GM19239 (cell line): ENCODE measurements around the gene PRORP.
"Not testable (repeated sequence)": the region's sequence is repeated elsewhere in the genome, so short reads cannot be mapped to it uniquely, and the experiment has no call there.

Source experiments
- DNase-seq: peaks from one replicate; pipeline ENCODE4 v3.0.0; 2011; ENCODE audit warnings: low spot score; ENCODE audit not compliant: insufficient read length
- FAIRE-seq: peaks from 2 replicates; lab custom pipeline; 2011; peaks lifted over from hg19 to GRCh38; lab: Jason Lieb, UNC

PRORP gene

DNA sequence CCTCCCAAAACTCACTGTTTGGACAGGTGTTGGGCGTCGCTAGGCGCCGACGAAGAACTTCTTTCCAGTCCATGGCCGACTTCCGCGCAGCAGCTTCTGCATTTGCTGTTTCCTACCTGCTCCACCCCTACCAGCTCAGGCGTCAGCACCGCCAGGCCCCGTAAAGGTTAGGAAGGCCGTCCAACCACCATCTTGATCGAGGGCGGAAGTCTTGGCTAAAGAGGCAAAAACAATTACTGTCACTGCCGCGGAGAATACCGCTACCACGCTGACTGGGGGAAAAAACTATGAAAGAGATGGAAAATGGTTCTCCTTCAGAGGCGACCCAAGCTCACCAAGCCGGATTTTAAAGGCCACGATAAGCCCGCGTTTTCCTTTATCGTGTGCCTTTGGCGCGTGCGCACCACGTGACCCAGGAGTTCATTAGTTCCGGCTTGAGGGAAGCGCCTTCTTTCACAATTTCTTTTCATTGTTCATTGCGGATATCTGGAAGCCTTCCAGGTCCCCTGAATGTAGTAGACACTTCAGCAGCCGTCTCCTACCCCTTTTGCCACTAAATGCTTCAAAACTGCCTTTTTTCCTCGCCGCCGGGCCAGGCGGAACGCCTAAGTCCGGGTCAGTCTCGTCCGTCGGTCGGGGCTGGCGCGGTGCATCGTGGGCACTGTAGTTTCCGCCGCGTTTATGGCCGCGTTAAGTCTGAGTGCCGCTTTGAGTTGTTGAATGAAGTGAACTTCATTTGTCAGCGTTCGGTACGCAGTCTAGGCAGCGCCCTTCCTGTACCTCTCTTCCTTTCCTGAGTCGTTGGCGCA lies at the start of gene PRORP, which contains the start of gene PPP2R3C:
Gene PRORP, plus strand, starts transcription at position 666 of the 809 bp plus-strand sequence. CDS start 694 bp downstream, outside the sequence.
Gene PPP2R3C, minus strand, starts transcription at position 104 of the 809 bp plus-strand sequence. Its CDS starts 31 bp downstream, at position 73.
- peak; percentile 96 for FAIRE-seq
- peak; percentile 72 for DNase-seq

GRCh38 chr14:35073486-35073885 lies 48.9 kb upstream of the PRORP start:
- DNase-seq (no peak), FAIRE-seq (no peak)

GRCh38 chr14:35078082-35078481 lies 44.3 kb upstream of the PRORP start:
- DNase-seq (no peak), FAIRE-seq (no peak)

- DNase-seq = no peak
- no peak for FAIRE-seq
These were observed 42.6 kb upstream of the PRORP start for GRCh38 chr14:35079742-35080141.

DNA sequence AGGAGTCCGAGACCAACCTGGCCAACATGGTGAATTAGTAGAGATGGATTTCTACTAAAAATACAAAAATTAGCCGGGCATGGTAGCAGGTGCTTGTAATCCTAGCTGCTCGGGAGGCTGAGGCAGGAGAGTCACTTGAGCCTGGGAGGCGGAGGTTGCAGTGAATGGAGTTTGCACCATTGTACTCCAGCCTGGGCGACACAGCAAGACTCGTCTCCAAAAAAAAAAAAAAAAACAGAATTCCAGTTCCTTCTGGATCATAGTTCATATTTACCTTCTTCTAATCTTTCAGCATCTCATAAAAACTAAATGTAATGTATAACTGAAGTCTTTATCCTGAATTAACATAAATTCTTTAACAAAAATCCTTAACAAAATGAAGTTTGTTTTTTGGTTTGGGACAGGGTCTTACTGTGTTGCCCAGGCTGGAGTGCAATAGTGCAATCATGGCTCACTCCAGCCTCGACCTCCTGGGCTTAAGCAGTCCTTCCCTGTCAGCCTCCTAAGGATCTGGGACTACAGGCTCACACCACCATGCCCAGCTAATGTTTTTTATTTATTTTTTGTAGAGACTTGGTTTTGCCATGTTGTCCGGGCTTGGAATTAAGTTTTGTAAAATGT lies 38.7 kb upstream of the PRORP start:
- DNase-seq (no peak), FAIRE-seq (no peak)

DNA sequence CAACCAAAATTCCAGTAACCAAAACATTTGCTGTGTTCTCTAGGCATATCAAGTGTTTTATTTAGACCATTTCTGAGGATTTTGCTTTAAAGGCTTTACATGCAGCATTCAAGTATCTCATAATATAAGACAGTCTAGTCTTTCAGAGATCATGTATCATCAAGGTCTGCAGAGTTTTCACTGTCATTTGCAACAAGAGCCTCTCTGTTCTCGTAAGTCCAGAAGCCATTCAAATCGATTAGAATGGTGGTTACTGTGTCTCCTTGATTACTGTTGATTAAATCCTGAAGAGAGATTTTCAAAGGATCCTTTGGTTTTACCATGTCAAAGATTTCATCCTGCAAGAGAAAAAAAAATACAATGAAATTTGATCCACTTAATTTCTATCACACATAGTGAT lies 36.9 kb upstream of the PRORP start:
- DNase-seq (no peak), FAIRE-seq (no peak)

- DNase-seq = no peak
- no peak for FAIRE-seq
These were observed 33.8 kb upstream of the PRORP start for GRCh38 chr14:35088514-35088913.

DNA sequence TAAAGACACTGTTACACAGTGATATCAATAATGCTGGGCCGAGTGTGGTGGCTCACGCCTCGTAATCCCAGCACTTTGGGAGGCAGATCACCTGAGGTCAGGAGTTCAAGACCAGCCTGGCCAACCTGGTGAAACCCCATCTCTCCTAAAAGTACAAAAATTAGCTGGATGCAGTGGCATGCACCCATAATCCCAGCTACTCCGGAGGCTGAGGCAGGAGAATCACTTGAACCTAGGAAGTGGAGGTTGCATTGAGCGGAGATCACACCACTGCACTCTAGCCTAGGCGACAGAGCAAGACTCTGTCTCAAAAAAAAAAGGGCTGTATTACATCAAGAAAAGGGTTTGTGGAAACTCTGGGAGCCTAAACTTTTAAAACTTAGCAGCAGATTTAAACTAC lies 27.7 kb upstream of the PRORP start:
- not testable (repeated sequence) for FAIRE-seq, DNase-seq

- no peak for DNase-seq
- no peak for FAIRE-seq
These were observed 14.5 kb upstream of the PRORP start for GRCh38 chr14:35107866-35108265.

GRCh38 chr14:35112641-35113040 lies 9.7 kb upstream of the PRORP start:
- no peak for DNase-seq
- FAIRE-seq = no peak

DNA sequence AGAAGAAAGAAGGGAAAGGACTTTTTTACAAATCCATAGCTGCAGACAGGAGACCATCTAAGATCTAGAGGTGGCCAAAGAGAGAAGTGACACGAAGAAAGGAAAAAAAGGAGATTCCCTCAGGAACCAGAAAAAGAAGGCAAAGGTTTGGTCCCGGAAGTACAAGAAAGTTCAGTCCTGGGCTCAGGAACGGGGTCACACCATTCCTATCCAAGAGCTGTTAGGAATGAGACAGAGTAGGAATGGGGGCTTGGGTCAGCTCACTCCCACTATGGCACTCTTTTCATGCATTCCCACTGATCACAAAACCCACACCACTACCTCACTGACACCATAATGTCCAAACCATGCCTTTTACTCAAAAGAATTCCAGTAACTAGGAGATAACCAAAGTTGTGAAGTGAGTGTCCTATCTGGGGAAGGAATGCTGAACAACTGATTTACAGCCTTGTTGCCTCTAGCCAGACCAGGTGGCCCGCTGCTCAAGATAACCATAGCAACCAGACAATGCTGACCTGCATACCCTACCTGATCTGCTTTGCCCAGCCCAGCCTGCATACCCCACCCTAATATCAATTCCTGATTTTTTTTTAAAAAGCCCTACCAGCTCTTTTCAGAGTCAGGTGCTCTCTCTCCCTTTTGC lies 8.9 kb upstream of the PRORP start:
- no peak for DNase-seq
- no peak for FAIRE-seq

- DNase-seq = no peak
- no peak for FAIRE-seq
These were observed 8.3 kb upstream of the PRORP start for GRCh38 chr14:35114036-35114435.

DNA sequence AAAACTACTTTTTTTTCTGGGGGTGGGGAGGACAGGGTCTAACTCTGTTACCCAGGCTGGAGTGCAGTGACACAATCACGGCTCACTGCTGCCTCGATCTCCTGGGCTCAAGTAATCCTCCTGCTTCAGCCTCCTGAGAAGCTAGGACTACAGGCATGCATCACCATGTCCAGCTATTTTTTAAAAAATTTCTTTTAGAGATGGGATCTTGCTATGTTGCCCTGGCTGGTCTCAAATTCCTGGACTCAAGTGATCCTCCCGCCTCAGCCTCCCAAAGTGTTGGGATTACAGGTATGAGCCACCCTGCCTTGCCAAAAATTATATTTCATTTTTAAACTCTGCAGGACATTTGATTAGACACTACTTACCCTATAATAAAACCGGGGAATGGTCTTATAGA lies 6.1 kb upstream of the PRORP start:
- no peak for FAIRE-seq

GRCh38 chr14:35117112-35117511 lies 5.2 kb upstream of the PRORP start:
- DNase-seq (no peak), FAIRE-seq (no peak)

More for the DNA sequence above, 6.1 kb upstream of the PRORP start:
- DNase-seq = no peak

DNA sequence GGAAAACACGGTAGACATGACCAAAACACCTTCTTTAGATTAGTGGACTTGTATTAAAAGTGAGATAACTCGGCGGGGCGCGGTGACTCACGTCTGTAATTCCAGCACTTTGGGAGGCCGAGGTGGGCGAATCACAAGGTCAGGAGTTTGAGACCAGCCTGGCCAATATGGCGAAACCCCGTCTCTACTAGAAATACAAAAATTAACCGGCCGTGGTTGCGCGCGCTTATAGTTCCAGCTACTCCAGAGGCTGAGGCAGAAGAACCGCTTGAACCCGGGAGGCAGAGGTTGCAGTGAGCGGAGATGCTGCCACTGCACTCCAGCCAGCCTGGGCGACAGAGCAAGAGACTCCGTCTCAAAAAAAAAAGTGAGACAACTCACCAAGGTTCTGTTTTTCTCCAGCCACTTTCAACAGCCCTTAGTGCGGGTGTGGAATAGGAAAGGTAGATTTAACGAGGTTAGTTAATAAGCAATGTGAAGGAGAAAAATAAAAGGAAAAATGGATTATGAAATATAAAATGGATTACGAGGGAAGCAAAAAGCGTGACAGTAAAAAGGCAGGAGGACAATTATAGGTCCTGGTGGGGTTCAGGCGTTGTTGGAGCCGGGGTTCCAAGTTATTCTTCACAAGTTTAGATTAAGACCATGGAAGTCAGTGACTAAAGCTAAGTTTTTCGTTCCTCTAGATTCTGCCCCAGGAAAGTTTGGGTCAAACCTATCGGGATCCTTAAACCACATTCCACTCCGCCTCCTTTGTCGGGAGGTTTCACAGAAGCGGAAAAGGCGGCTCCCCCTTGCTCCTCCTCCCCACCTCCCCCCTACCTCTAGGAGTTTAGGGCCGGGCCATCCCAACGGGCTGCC lies 1.1 kb upstream of the PRORP start:
- no peak for DNase-seq
- peak; percentile 72 for FAIRE-seq

DNA sequence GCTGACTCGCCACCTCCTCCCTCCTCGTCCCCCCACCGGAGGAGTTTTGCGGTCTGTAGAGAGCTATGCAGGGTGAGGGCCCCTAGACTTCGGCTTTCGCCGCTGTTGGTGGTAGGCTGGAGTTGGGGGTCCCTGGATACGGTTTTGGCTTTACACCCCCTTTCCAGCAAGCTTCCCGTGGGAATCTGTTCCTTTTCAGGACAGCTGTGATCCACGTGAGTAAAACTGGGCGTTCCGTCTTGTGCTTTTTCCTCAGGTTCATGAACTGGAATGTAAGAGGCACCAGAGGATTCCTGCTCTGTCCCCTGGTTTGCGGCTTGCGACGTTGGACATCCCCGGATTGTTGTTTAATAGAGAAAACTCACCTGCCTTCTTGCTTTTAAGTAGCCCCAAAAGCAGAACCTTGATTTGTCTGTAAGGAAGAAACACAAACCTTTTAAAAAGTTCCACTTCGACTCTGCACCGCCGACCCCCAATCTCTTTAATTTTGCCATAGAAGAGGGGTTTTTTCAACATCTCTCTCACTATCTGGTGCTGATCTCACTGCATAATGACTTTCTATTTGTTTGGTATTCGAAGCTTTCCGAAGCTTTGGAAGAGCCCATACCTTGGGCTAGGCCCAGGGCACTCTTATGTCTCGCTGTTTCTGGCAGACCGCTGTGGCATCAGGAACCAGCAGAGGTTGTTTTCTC lies 490 bp downstream of the PRORP start:
- DNase-seq = no peak
- no peak for FAIRE-seq

DNA sequence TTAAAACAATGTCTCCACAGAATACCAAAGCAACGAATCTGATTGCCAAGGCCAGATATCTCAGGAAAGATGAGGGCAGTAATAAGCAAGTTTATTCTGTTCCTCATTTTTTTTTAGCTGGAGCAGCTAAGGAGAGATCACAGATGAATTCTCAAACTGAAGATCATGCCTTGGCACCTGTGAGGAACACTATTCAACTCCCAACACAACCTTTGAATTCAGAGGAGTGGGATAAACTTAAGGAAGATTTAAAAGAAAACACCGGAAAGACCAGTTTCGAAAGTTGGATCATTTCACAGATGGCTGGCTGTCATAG lies 994 bp downstream of the PRORP start:
- DNase-seq = no peak
- no peak for FAIRE-seq

GRCh38 chr14:35124127-35124526 lies 1.8 kb downstream of the PRORP start:
- no peak for FAIRE-seq
- no peak for DNase-seq

DNA sequence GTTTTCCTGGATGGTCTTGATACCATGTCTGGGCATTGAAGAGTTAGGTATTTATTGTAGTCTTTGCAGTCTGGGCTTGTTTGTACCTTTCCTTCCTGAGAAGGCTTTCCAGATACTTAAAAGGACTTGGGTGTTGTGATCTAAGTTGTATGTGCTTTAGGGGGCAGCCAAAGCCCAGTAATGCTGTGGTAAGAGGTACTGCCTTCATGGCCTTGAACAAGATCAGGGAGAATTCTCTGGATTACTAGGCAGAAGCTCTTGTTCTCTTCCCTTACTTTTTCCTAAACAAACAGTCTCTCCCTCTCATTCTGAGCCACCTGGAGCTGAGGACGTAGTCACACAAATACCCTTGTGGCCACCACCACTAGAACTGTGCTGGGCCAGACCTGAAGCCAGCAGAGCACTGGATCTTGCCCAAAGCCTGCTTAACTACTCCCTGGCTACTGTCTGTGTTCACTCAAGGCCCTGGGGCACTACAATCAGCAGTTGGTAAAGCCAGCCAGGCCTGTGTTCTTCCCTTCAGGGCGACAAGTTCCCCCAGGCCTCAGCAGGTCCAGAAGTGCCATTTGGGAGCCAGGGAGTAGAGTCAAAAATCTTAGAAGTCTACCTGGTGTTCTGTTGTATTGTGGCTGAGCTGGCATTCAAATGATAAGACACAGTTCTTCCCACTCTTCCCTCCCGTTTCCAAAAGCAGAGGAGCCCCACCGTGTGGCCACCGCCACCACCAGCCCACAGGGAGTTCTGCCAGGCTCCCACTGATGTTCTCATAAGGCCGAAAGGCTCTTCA lies 11.4 kb downstream of the PRORP start:
- FAIRE-seq (no peak), DNase-seq (no peak)
